KG1 (cell line): ENCODE data around the gene VGLL1.
A peak's percentile ranks its signal among the peaks of the same experiment; 100 is the strongest.

Experiments
- DNase-seq: peaks from one replicate; lab custom pipeline; 2025; lab: John Stamatoyannopoulos, UW

VGLL1 gene

DNA sequence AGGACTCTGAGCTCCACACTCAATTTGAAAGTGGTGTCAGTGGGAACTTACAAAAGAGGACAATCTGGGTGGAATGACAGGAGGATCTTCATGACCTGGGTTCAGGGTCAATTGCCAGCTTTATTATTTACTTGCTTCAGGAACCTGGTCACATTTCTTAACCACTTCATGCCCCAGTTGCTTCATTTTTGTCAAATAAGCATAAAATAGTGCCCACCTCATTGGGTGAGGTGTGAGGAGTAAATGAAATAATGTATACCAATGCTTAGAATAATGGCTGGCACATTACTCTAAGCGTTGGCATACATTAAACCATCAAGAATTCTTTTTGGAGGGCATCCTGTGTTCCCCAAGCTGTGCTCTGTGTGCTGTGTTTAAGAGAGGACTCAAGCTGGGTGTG lies 19.4 kb downstream of the VGLL1 start:
- DNase-seq: no peak

DNA sequence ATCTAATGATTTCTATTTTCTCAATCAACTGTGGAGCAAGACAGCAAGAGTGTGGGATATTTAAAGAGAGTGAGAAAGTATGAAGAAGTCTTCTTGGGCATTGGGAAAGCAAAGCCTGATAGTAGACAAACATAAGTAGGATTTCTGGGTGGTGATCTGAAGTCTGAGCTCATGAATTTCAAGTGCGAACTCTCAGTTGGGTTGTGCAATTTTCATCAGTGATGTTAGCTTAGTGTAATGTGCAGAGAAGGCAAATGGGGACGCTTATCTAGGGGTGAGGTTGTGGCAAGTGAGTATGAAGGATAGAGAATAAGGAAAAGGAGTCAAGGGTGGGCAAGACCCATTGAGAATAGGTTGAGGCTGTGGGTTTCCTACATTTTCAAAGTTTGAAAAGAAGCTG lies 23.7 kb downstream of the VGLL1 start:
- no peak for DNase-seq

DNA sequence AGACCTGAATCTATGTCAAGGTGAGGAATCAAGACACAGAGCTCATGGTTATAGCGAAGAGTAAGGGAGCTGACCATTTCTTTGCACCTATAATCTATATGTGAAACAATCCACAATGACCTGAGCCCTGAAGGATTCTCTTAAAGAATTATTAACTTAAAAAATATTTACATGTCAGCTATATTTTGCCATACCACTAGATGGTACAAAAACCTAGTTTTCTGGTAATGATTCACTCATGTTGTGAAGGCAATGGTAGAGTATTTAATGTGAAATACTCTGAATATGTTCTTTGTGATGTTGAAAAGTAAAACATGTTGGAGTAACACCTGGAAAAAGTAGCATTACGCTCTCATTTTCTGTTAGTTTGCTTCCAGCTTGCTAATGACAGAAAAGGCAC lies 40.0 kb downstream of the VGLL1 start:
- DNase-seq: no peak

DNA sequence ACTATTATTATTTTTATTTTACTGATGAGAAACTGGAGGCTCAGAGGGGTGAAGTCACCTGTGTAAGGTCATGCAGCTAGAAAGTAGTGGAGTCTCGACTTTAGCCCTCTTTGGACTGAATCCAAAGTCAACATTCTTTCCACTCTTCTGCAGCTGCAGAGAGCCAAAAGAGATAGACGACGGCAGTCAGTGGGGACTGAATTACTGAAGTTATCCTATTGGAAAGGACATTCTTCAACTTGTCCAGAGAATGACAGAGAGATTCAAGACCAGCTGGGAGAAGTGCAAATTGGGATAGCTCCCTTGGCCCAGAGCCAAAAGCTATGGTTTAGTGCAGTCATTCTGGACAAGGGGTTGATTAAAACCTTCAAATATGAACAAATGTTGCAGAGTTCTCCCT lies 42.5 kb downstream of the VGLL1 start:
- DNase-seq: no peak

DNA sequence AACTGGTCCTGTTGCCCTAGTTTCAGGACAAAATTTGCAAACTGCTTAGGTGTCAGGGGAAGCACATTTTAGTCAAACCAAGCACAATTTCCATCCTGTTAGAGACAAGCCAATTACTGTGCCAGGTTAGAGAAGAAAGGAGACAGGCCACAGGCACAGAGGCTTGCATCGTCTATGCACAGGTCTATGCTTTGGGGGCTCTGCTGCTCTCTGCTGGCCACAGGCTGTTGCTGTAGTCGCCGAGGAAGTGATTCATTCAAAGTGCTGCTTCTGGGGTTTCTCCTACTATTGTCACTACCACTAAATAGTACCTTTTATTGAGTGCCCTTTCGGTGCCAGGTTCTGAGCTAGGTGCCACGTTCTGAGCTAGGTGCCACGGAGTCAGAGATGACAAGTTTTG lies 45.5 kb downstream of the VGLL1 start:
- DNase-seq: peak; percentile 1

DNA sequence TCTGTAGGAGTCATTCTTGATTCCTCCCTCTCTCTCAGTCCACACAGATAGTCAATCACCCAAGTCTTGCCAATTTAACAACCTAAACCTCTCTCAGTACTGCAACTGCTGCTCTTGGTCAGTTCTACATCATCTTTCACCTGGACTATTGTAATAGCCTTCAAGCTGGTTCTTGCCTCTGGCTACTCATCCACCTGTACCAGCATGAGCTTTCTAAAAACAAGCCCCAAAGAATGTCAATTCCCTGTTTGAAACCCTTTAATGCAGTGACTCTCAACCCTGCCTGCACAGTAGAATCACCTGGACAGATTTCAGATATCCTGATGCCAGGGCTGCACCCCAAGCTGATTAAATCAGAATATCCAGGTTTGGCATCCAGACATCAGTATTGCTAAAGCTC lies 48.3 kb downstream of the VGLL1 start:
- no peak for DNase-seq

DNA sequence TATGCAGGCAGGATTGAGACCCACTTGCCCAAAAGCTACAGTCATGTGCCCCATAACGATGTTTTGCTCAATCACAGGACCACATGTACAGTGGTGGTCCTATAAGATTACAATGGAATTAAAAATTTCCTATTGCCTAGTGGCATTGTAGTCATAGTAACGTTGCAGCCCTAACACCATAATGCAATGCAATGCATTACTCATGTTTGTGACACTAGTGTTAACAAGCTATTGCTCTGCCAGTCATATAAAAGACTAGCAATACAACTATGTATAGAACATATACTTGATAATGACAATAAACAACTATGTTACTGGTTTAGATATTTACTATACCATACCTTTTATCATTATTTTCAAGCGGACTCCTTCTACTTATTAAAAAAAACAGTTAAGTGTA lies 50.6 kb downstream of the VGLL1 start:
- no peak for DNase-seq

DNA sequence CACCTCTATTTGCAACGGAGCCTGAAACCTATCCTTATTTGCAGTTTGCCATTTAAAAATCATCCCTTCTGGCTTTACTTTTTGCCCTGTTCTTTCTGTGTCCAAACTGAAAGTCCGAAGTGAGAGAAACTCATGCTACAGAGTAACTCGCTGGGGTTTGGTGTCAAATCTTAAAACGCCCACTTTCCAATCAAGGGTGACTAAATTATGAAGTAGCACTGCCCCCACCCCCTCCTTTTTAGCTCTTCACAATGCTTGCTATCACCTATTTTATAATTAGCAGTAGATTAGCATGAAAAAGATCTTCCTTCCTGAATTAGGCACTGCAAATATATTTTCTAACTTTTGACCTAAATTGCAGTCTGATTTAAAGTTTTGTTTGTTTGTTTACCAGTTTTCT lies 52.5 kb downstream of the VGLL1 start:
- DNase-seq: no peak

DNA sequence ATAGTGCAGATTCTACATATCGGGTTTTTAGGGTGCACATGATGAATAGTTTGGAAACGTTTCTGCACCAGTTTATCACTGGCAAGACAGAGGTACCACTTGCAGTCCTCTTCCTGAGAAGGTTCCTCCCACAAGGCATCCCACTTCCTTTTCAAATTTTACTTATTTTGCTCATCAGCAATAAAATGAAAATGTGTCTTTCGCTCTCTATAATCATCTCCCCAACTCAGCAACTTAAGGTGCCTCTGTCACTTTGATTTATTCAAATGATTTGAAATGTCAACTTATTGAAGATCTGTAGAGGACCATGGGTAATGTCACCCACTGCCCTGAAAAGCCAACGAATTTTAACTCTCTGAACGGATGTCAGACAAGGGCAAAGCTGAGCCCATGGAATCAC lies 53.2 kb downstream of the VGLL1 start:
- no peak for DNase-seq

DNA sequence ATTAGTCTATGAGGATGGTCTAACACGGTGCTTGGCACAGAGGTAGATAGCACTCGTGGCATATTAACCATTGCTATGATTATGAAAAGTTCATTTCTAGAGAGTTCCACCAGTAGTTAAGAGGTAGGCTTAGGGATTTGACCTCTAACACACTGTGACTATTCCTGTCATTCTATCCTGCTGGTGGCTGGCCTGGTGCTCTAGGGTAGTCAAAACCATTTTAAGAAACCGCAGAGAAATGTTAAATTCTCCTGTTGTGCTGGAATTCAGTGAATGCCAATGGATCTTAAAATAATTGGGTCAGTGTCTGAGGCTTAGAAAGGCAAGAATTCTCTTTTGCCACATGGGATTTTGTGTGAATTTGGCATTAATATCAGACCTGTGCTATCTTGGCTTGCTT lies 53.9 kb downstream of the VGLL1 start:
- no peak for DNase-seq

DNA sequence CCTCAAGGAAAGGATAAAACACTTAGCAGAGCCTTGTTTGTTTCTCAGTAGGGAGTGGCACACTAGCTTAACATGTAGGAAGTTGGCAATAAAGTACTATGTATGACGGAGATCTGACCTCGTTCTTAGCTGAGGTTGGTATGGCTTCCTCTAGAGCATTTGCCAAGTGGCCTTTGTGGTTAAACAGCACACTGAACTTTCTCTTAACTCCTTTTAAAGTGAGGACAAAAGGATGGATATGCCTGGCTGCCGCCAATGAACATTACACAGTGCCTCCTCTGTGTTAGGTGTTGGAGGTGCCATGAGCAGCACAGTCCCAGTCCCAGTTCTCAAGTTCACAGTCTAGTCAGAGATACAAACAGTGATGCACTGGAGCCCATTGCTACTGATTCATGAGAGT lies 54.4 kb downstream of the VGLL1 start:
- DNase-seq: no peak

DNA sequence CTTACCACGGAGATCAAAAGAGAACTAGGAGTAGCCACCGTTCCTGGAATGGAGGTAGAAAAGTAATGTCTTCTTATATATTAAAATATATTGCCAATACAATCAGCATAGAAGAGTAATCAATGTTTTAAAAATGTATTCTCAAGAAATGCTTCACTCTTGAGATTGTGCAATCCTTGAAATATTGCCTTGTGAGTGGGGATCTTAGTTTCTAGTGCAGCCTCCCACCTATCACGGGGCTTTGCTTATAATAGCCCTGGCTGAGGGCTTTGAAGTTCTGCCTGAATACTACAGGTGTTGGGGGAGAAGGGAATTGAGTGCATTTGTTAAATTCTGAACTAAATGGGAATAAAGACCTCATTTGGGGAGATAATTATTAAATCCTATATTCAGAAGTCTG lies 55.5 kb downstream of the VGLL1 start:
- DNase-seq: no peak

DNA sequence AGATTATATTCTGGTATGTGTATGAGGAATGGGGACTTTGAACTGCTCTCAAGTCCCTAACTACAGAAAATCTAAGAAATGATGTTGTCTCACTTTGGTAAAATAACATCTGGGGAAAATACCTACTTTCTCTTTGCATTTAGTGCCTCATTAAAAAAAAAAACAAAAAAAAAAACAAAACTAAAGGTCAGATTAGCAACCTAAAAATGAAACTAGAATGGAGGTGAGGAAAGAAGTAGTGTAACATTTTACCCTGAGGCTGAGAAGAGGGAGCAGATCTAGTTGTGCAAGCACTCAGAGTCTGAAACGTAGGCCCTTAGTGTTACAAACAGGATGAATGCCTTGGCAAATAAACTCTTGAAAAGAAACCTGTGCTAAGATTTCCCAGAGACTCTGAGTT lies 56.0 kb downstream of the VGLL1 start:
- DNase-seq: no peak

DNA sequence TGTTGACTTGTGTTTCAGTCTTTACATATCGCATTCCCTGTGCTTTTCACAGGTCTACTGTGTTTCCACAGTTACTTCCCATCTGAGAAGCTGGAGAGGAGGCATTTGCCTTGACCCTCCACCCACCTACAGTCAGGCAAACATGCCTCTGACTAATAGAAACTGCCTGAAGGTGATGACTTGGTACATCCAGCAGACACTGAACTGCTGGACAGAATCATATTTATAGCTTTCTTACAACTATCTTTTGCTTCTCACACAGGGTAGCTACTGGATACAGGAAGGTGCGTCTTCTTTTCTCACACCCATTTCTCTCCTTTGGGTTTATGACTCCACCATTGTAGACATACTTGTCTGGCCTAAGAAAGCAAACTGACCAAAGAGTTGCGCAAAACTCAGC lies 58.0 kb downstream of the VGLL1 start:
- DNase-seq: no peak

DNA sequence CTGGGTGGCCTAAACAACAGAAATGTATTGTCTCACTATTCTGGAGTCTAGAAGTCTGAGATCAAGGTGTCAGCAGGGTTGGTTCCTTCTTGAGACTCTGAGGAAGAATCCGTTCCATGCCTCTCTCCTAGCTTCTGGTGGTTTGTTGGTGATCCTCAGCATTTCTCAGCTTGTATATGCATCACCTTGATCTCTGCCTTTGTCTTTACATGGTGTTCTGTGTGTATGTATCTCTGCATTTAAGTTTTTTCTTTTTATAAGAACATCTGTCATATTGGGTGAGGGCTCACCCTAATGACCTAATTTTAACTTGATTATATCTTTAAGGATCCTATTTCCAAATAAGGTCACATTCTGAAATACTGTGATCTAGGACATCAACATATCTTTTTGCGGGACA lies 65.3 kb downstream of the VGLL1 start:
- DNase-seq: no peak

DNA sequence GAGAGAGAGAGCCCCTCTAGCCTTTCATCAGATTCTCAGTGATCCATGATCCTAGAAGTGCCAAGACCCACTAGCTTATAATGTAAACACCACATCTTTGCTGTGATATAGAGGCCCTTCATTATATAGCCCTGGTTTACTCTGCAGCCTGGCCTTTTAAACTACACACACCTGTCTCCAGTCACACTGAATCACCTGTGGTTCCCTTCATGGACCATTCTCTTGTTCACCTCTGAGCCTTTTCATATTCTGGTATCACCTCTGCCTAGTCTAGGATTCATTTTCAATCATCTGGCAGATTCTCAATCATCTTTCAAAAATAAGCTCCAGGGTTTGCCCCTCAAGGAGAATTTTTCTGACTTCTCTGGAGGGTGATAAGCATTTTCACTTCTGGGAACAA lies 65.9 kb downstream of the VGLL1 start:
- DNase-seq: no peak

DNA sequence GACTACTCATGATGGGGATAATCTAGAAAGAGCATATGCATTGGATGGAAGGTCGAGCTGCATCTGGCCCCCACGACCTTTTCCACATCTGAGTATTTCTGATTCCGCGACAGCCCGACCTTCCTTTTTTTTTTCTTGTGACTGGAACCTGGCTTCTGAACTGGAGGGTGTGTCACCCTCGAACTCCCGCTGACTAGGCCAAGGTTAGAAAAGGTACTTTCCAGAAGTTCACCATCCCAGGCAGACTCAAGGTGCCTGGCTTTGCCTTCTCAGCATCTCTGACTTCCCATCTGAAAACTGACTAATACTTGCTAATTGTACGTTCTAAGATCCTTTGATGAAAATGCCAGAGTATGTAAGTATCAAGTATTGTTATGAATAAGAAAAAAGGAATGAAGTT lies 66.6 kb downstream of the VGLL1 start:
- DNase-seq: no peak

DNA sequence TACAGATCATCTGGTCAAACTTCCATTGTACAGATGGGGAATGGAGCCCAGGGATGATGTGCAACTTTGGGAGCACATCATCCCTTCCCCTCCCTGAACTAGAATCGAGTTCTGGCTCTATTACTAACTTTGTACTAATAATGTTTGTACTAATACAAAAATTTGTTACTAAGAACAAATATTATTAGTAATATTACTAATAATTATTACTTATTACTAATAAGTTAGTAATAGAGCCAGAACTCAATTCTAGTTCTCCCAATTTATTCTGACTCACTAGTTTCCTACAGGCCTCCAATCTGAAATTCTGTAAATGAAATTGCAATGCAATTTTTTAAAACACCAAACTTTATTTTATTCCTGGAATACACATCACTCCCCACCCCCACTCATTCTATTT lies 68.0 kb downstream of the VGLL1 start:
- DNase-seq: no peak
